ENCODE results near the gene PARD3.

PARD3 gene

DNA sequence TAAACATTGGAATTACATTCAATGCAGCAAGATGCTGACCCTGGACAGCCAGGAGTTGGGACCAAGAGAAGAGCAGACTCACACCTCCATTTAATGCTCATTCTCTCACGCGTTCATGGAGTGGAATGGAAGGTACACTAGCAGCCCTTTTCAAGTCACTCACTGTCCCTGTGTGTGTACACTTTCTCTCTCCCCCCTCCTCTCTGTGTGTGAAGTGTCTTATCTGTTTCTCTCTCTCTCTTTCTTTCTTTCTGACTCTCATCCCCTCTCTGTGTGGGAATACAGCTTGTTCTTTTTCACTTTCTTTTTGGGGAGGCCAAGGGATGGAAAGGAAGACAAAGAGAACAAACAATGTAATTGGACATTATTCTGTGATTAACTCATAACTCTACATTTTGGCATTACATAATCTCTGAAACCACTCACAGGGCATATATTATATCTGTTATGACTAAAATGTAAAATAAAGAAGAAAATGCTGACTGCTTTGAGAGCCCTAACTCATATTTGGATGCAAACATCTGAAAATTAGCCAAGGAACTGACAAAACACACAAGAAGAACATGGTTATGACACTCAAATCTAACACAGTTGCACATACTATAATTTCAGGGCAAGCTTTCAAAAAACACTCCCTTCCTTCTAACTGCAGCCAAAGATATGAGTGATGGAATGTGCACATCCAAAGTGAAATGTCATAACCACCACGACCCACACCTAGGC, 188.8 kb downstream of the PARD3 start:
- Histone ChIP-seq H3K27me3 (ENCODE audit: control insufficient read depth in 1 of 2, insufficient read depth in 2 of 2, low read length in 2 of 2) (no peaks in the 10 kb centered on the region), H3K4me1 (ENCODE audit: control insufficient read depth, insufficient read depth, low read length) (peaks cover 3% of the 10 kb centered on the region), H3K36me3 (ENCODE audit: control insufficient read depth in 2 of 2, insufficient read depth in 2 of 2, low read length in 2 of 2) (peaks cover 0 to 3% of the 10 kb centered on the region in 2 donors), H3K4me3 (ENCODE audit: low read length in 2 of 2) (no peak overlapping the region), H3K9me3 (ENCODE audit: control insufficient read depth in 2 of 2, low read length in 2 of 2) (no peaks in the 10 kb centered on the region), H3K27ac (ENCODE audit: low read length) (no peak overlapping the region), H3K9ac (ENCODE audit: low read length in 2 of 2) (no peak overlapping the region)

DNA sequence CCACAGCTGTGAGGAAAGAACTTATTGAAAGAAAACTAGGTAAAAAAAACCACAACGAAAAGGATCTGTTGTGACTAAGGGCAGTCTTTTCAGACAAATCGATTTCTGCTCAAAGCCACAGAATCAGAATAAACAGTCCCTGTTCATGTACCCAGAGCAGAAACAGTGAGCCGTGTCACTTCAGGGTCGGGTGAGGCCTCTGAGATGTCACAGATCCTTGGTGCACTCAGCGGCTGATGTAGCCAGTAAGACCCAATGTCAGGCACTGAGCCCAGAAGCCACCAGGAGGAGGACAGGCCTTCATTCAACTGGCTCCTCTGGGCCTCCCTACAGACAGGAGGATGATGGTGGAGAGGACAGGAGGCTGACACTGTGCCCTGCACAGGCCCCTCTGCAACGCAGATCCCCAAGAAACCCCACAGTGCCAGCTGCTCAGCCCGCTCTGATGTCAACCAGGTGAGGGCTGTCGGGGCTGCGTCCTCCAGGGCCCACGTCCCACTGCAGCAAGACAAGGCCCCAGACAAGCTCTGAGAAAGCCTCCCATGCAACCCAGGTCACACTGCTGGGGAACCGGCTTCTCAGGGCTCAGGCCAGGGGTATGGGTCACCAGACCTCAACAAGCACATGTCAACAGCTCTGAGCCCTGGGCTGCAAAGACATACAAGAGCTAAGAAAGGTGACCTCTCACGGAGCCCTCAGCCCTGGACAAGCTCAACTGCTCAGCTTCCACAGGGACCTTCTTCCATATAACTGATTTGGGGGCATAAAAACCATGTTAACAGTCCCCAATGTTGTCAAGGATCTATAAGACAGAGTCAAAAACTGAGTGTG, 190.6 kb downstream of the PARD3 start:
- H3K9ac ChIP-seq (ENCODE audit: low read length in 2 of 2), result no peak overlapping the region
- no peaks in the 10 kb centered on the region for H3K27me3 ChIP-seq (ENCODE audit: control insufficient read depth in 1 of 2, insufficient read depth in 2 of 2, low read length in 2 of 2)
- H3K27ac ChIP-seq (ENCODE audit: low read length), result no peak overlapping the region
- H3K4me3 ChIP-seq (ENCODE audit: low read length in 2 of 2), result no peak overlapping the region
- H3K36me3 ChIP-seq (ENCODE audit: control insufficient read depth in 2 of 2, insufficient read depth in 2 of 2, low read length in 2 of 2), result peaks cover 0 to 3% of the 10 kb centered on the region in 2 donors
- peaks cover 3% of the 10 kb centered on the region for H3K4me1 ChIP-seq (ENCODE audit: control insufficient read depth, insufficient read depth, low read length)
- no peaks in the 10 kb centered on the region for H3K9me3 ChIP-seq (ENCODE audit: control insufficient read depth in 2 of 2, low read length in 2 of 2)

DNA sequence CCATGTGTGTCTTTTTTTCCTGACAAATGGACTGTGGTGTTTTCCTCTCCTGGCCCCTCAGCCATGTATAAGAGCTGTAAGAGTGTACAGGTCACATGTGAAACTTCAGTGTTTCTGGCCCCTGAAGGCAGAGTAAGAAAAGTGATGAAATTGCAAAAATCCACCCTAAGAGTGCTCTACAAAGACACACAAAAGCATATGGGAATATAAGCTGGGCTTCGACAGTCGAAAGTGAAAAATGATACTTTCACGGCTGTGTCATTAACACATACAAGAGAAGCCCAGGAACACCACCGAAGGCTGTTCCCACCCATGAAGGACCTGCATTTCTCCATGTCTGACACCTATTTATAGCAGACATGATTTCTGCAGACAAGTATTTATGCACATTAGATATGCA, 192.2 kb downstream of the PARD3 start:
- Histone ChIP-seq H3K27me3 (ENCODE audit: control insufficient read depth in 1 of 2, insufficient read depth in 2 of 2, low read length in 2 of 2) (no peaks in the 10 kb centered on the region), H3K4me1 (ENCODE audit: control insufficient read depth, insufficient read depth, low read length) (no peaks in the 10 kb centered on the region), H3K27ac (ENCODE audit: low read length) (no peak overlapping the region), H3K36me3 (ENCODE audit: control insufficient read depth in 2 of 2, insufficient read depth in 2 of 2, low read length in 2 of 2) (peaks cover 0 to 3% of the 10 kb centered on the region in 2 donors), H3K9ac (ENCODE audit: low read length in 2 of 2) (no peak overlapping the region), H3K4me3 (ENCODE audit: low read length in 2 of 2) (no peak overlapping the region), H3K9me3 (ENCODE audit: control insufficient read depth in 2 of 2, low read length in 2 of 2) (no peaks in the 10 kb centered on the region)

DNA sequence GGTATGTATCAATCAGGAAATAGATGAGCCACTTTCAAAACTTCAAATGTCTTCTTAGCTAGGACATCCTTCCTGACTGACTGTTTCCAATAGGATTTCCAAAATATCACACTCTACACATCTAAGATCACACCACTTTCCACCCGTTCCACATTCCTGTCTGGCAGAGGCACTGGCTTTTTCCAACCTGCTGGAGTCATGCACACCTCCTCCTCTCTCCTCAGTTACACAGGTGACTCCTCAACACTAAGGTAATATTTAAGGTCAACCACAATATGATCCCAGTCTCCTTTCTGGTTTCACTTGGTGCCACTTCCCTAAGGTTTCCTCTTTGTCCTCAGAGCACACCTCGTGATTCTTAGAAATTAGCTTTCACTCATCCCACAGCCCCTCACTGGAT, 196.5 kb downstream of the PARD3 start:
- Histone ChIP-seq H3K36me3 (ENCODE audit: control insufficient read depth in 2 of 2, insufficient read depth in 2 of 2, low read length in 2 of 2) (no peaks in the 10 kb centered on the region), H3K9me3 (ENCODE audit: control insufficient read depth in 2 of 2, low read length in 2 of 2) (no peaks in the 10 kb centered on the region), H3K27ac (ENCODE audit: low read length) (no peak overlapping the region), H3K4me3 (ENCODE audit: low read length in 2 of 2) (no peak overlapping the region), H3K9ac (ENCODE audit: low read length in 2 of 2) (no peak overlapping the region), H3K27me3 (ENCODE audit: control insufficient read depth in 1 of 2, insufficient read depth in 2 of 2, low read length in 2 of 2) (no peaks in the 10 kb centered on the region), H3K4me1 (ENCODE audit: control insufficient read depth, insufficient read depth, low read length) (no peaks in the 10 kb centered on the region)

DNA sequence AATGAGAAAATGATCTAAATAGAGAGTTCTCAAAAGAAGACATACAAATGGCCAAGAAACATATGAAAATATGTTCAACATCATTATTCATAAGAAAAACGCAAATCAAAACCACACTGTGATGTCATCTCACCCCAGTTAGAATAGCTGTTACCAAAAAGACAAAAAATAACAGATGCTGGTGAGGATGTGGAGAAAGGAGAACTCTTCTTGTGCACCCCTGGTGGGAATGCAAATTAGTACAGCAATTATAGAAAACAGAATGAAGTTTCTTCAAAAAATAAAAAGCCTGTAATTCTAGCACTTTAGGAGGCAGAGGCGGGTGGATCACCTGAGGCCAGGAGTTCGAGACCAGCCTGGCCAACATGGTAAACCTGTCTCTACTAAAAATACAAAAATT, 199.3 kb downstream of the PARD3 start:
- H3K9ac ChIP-seq (ENCODE audit: low read length in 2 of 2), result no peak overlapping the region
- no peak overlapping the region for H3K4me3 ChIP-seq (ENCODE audit: low read length in 2 of 2)
- no peaks in the 10 kb centered on the region for H3K27me3 ChIP-seq (ENCODE audit: control insufficient read depth in 1 of 2, insufficient read depth in 2 of 2, low read length in 2 of 2)
- H3K9me3 ChIP-seq (ENCODE audit: control insufficient read depth in 2 of 2, low read length in 2 of 2), result no peaks in the 10 kb centered on the region
- H3K4me1 ChIP-seq (ENCODE audit: control insufficient read depth, insufficient read depth, low read length), result no peaks in the 10 kb centered on the region
- H3K27ac ChIP-seq (ENCODE audit: low read length), result no peak overlapping the region
- no peaks in the 10 kb centered on the region for H3K36me3 ChIP-seq (ENCODE audit: control insufficient read depth in 2 of 2, insufficient read depth in 2 of 2, low read length in 2 of 2)

DNA sequence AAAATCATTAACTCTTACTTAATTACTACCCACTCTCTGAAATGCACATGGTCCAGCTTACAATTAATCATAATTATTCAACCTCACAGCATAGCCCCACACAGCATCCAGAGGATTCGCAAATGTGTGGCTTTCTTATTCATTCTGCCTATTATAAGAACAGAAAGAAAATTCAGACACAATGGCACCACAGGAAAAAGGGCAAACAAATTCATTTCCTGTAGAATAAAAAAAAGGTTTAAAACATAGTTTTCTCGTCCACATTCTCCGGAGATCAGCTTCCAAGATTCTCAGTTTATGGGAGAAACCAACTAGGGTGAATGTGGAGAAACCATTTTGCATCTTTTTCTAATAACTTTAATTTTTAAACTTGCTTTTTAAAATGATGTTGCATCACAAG, 201.6 kb downstream of the PARD3 start:
- Histone ChIP-seq H3K9me3 (ENCODE audit: control insufficient read depth in 2 of 2, low read length in 2 of 2) (no peaks in the 10 kb centered on the region), H3K9ac (ENCODE audit: low read length in 2 of 2) (no peak overlapping the region), H3K4me3 (ENCODE audit: low read length in 2 of 2) (no peak overlapping the region), H3K27me3 (ENCODE audit: control insufficient read depth in 1 of 2, insufficient read depth in 2 of 2, low read length in 2 of 2) (no peaks in the 10 kb centered on the region), H3K27ac (ENCODE audit: low read length) (no peak overlapping the region), H3K36me3 (ENCODE audit: control insufficient read depth in 2 of 2, insufficient read depth in 2 of 2, low read length in 2 of 2) (no peaks in the 10 kb centered on the region), H3K4me1 (ENCODE audit: control insufficient read depth, insufficient read depth, low read length) (no peaks in the 10 kb centered on the region)

DNA sequence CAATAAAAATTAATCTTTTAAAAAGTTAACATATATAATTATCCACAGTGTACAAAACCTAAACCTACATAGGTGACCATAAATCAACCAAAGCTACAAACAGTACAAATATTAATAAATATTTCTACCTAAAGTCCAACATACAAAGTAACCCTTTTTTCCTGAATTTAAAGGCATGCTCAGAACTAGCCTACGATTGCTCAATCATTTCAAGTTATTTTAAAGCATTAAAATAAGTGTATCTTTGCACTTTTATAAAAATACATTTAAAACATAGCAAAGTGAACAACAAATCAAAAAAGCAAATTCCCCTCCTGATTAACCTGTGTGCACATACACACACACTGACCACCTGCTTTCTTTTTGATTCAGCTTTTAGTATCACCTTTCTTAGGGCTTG, 202.2 kb downstream of the PARD3 start:
- Histone ChIP-seq H3K9me3 (ENCODE audit: control insufficient read depth in 2 of 2, low read length in 2 of 2) (no peaks in the 10 kb centered on the region), H3K36me3 (ENCODE audit: control insufficient read depth in 2 of 2, insufficient read depth in 2 of 2, low read length in 2 of 2) (no peaks in the 10 kb centered on the region), H3K4me3 (ENCODE audit: low read length in 2 of 2) (no peak overlapping the region), H3K9ac (ENCODE audit: low read length in 2 of 2) (no peak overlapping the region), H3K4me1 (ENCODE audit: control insufficient read depth, insufficient read depth, low read length) (no peaks in the 10 kb centered on the region), H3K27ac (ENCODE audit: low read length) (no peak overlapping the region), H3K27me3 (ENCODE audit: control insufficient read depth in 1 of 2, insufficient read depth in 2 of 2, low read length in 2 of 2) (no peaks in the 10 kb centered on the region)

DNA sequence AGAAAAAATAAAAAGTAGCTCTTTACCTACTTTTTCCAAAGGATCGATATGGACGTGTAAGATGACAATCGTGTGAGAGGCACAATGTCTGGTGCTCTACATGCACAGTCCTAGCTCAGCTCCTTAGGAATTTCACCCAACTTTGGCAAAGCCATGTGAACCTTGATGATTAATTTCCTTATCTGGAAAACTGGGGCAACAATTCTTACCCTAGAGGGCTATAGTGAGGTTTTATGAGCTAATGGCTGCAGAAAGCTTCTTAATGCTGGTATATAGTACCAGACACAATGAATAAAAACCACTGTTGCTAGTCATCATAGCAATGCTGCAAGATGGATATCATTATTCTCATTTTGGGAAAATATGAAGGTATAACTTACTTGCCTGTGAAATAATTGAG, 202.7 kb downstream of the PARD3 start:
- H3K27me3 ChIP-seq (ENCODE audit: control insufficient read depth in 1 of 2, insufficient read depth in 2 of 2, low read length in 2 of 2), result no peaks in the 10 kb centered on the region
- no peak overlapping the region for H3K27ac ChIP-seq (ENCODE audit: low read length)
- H3K36me3 ChIP-seq (ENCODE audit: control insufficient read depth in 2 of 2, insufficient read depth in 2 of 2, low read length in 2 of 2), result no peaks in the 10 kb centered on the region
- no peaks in the 10 kb centered on the region for H3K9me3 ChIP-seq (ENCODE audit: control insufficient read depth in 2 of 2, low read length in 2 of 2)
- H3K9ac ChIP-seq (ENCODE audit: low read length in 2 of 2), result no peak overlapping the region
- H3K4me1 ChIP-seq (ENCODE audit: control insufficient read depth, insufficient read depth, low read length), result no peaks in the 10 kb centered on the region
- no peak overlapping the region for H3K4me3 ChIP-seq (ENCODE audit: low read length in 2 of 2)

DNA sequence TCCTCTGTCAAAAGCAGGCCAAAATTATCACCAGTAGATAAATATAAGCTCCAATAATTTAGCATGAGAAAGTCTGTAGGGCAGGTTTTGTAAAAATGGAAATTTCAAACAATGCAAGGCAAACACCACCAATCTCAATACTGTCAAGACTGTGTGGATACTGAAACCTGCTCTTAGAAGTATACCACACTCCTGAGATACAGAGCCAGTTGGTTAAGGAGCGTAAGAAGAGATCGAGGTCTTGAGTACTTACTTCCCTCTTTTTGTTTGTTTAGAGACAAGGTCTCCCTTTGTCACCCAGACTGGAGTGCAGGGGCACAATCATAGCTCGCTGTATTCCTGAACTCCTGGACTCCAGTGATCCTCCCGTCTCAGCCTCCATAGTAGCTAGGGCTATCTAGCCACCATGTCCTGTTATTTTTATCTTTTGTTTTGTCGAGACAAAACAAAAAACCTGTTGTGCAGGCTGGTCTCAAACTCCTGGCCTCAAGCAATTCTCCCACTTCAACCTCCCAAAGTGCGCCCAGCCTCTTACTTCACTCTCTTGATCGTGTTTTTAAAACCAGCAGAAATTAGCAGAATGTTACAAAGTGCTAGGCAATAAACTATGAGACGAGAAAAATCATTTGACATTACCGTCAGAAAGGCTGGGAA, 205.7 kb downstream of the PARD3 start:
- Histone ChIP-seq H3K4me3 (ENCODE audit: low read length in 2 of 2) (no peak overlapping the region), H3K27ac (ENCODE audit: low read length) (no peak overlapping the region), H3K4me1 (ENCODE audit: control insufficient read depth, insufficient read depth, low read length) (no peaks in the 10 kb centered on the region), H3K27me3 (ENCODE audit: control insufficient read depth in 1 of 2, insufficient read depth in 2 of 2, low read length in 2 of 2) (no peaks in the 10 kb centered on the region), H3K9me3 (ENCODE audit: control insufficient read depth in 2 of 2, low read length in 2 of 2) (no peaks in the 10 kb centered on the region), H3K9ac (ENCODE audit: low read length in 2 of 2) (no peak overlapping the region), H3K36me3 (ENCODE audit: control insufficient read depth in 2 of 2, insufficient read depth in 2 of 2, low read length in 2 of 2) (no peaks in the 10 kb centered on the region)

DNA sequence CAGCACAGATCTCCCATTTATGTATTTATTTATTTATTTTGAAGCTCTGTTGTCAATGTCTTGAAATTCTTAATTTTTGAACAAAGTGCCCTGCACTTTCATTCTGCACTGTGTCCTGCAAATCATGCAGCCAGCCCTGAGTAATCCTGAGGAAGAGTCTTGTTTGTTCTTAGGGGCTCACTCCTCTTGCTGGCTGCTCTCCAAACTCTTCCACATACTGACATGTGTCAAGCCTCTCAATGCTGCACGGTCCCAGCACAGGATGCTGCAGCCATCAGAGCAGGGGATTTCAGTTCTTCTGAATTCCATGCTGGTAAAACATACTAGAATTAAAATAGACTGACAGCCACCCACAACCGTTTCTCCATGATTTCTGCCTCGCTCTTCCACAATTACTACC, 207.2 kb downstream of the PARD3 start:
- Histone ChIP-seq H3K4me1 (ENCODE audit: control insufficient read depth, insufficient read depth, low read length) (peaks cover 2% of the 10 kb centered on the region), H3K27me3 (ENCODE audit: control insufficient read depth in 1 of 2, insufficient read depth in 2 of 2, low read length in 2 of 2) (no peaks in the 10 kb centered on the region), H3K27ac (ENCODE audit: low read length) (no peak overlapping the region), H3K9ac (ENCODE audit: low read length in 2 of 2) (no peak overlapping the region), H3K36me3 (ENCODE audit: control insufficient read depth in 2 of 2, insufficient read depth in 2 of 2, low read length in 2 of 2) (no peaks in the 10 kb centered on the region), H3K9me3 (ENCODE audit: control insufficient read depth in 2 of 2, low read length in 2 of 2) (no peaks in the 10 kb centered on the region), H3K4me3 (ENCODE audit: low read length in 2 of 2) (no peak overlapping the region)

All from stomach smooth muscle (tissue), 2 donors.